Mesodermal cell (in vitro differentiated cells): ENCODE results near the gene OR5K1.

ENCODE experiments used
- H3K27ac ChIP-seq: 2 replicates; pipeline ENCODE4 v1.7.0; 2013; ENCODE audit warnings: mild to moderate bottlenecking, low read depth, low read length, moderate library complexity; ENCODE audit not compliant: severe bottlenecking
- H3K36me3 ChIP-seq: 2 replicates; pipeline ENCODE4 v1.7.1; 2013; ENCODE audit warnings: mild to moderate bottlenecking, low read length, moderate library complexity; ENCODE audit not compliant: control insufficient read depth, insufficient read depth
- H3K4me1 ChIP-seq: one replicate; pipeline ENCODE4 v1.7.1; 2013; ENCODE audit warnings: mild to moderate bottlenecking, low read length; ENCODE audit not compliant: insufficient read depth, control insufficient read depth, poor library complexity, severe bottlenecking
- H3K4me3 ChIP-seq: 2 replicates; pipeline ENCODE4 v1.7.0; 2013; ENCODE audit warnings: low read length, control low read depth, mild to moderate bottlenecking; ENCODE audit not compliant: insufficient read depth, poor library complexity, severe bottlenecking; ENCODE audit errors: extremely low read depth
- H3K9me3 ChIP-seq: 2 replicates; pipeline ENCODE4 v1.7.1; 2013; ENCODE audit warnings: mild to moderate bottlenecking, low read length, moderate library complexity; ENCODE audit not compliant: control insufficient read depth
- WGBS, 2 experiments: methylation state at CpG; one replicate each; pipeline ENCODE4 v1.1.5; 2013; ENCODE audit warnings: missing lambda C conversion rate in 2 of 2; ENCODE audit not compliant: insufficient coverage in 2 of 2; 5-methylcytosine and 5-hydroxymethylcytosine counted together

The OR5K1 gene

GRCh38 chr3:98460220-98460619 lies 2.8 kb upstream of the OR5K1 start:
- no peaks in the 10 kb centered on the region for H3K9me3 ChIP-seq
- H3K27ac ChIP-seq = no peak overlapping the region
- no peaks in the 10 kb centered on the region for H3K4me1 ChIP-seq
- no peaks in the 10 kb centered on the region for H3K36me3 ChIP-seq
- no peak overlapping the region for H3K4me3 ChIP-seq

- no peak overlapping the region for H3K27ac ChIP-seq
- 81 to 86% methylated on average over 2 to 3 of the region's 3 CpGs for WGBS, 2 experiments
- H3K4me1 ChIP-seq = no peaks in the 10 kb centered on the region
- no peak overlapping the region for H3K4me3 ChIP-seq
- no peaks in the 10 kb centered on the region for H3K9me3 ChIP-seq
- no peaks in the 10 kb centered on the region for H3K36me3 ChIP-seq
These were observed 19.9 kb downstream of the OR5K1 start for GRCh38 chr3:98482717-98483482.

- WGBS, 2 experiments = no CpG with 5 or more reads among the region's 3 CpGs
- Histone ChIP-seq H3K27ac (no peak overlapping the region), H3K4me3 (no peak overlapping the region), H3K36me3 (no peaks in the 10 kb centered on the region), H3K4me1 (no peaks in the 10 kb centered on the region), H3K9me3 (no peaks in the 10 kb centered on the region)
These were observed 20.6 kb downstream of the OR5K1 start for GRCh38 chr3:98483626-98484025.

- Histone ChIP-seq H3K4me3 (no peak within 1 kb of the TSS), H3K27ac (no peak within 1 kb of the TSS), H3K36me3 (no peaks in the 10 kb centered on the region), H3K4me1 (no peaks in the 10 kb centered on the region), H3K9me3 (no peaks in the 10 kb centered on the region)
- WGBS, 2 experiments = no CpG with 5 or more reads among the region's 2 CpGs
These were observed 34.4 kb downstream of the OR5K1 start, which contains the start of gene OR5K2 for GRCh38 chr3:98497381-98497780. Gene OR5K2 (plus strand): TSS chr3:98497681. CDS start chr3:98497681, 0 bp downstream.

GRCh38 chr3:98500019-98500418 lies 37.0 kb downstream of the OR5K1 start:
- no peaks in the 10 kb centered on the region for H3K9me3 ChIP-seq
- H3K4me1 ChIP-seq = no peaks in the 10 kb centered on the region
- 80 to 100% methylated on average over 1 to 2 of the region's 4 CpGs for WGBS, 2 experiments
- H3K27ac ChIP-seq = no peak overlapping the region
- no peaks in the 10 kb centered on the region for H3K36me3 ChIP-seq
- no peak overlapping the region for H3K4me3 ChIP-seq

GRCh38 chr3:98501270-98501669 lies 38.3 kb downstream of the OR5K1 start:
- WGBS, 2 experiments = 100% methylated on average over 1 of the region's 4 CpGs; no CpG with 5 or more reads in 1 of the 2 experiments
- Histone ChIP-seq H3K4me1 (no peaks in the 10 kb centered on the region), H3K9me3 (no peaks in the 10 kb centered on the region), H3K27ac (no peak overlapping the region), H3K36me3 (no peaks in the 10 kb centered on the region), H3K4me3 (no peak overlapping the region)

- 100% methylated on average over 2 of the region's 5 CpGs; no CpG with 5 or more reads in 1 of the 2 experiments for WGBS, 2 experiments
These were observed 39.0 kb downstream of the OR5K1 start for GRCh38 chr3:98501863-98502576.

GRCh38 chr3:98504539-98504938 lies 41.5 kb downstream of the OR5K1 start:
- Histone ChIP-seq H3K9me3 (no peaks in the 10 kb centered on the region), H3K36me3 (no peaks in the 10 kb centered on the region), H3K27ac (peak overlapping the region; percentile 6), H3K4me3 (no peak overlapping the region), H3K4me1 (no peaks in the 10 kb centered on the region)
- WGBS, 2 experiments = 100% methylated on average over 1 of the region's 4 CpGs; no CpG with 5 or more reads in 1 of the 2 experiments

More at GRCh38 chr3:98501863-98502576, 39.0 kb downstream of the OR5K1 start:
- Histone ChIP-seq H3K4me3 (no peak overlapping the region), H3K27ac (no peak overlapping the region), H3K36me3 (no peaks in the 10 kb centered on the region), H3K9me3 (no peaks in the 10 kb centered on the region), H3K4me1 (no peaks in the 10 kb centered on the region)

GRCh38 chr3:98508582-98508981 lies 45.6 kb downstream of the OR5K1 start:
- H3K4me1 ChIP-seq = no peaks in the 10 kb centered on the region
- no peak overlapping the region for H3K27ac ChIP-seq
- 94 to 100% methylated on average over 2 of the region's 2 CpGs for WGBS, 2 experiments
- H3K9me3 ChIP-seq = no peaks in the 10 kb centered on the region
- no peak overlapping the region for H3K4me3 ChIP-seq
- H3K36me3 ChIP-seq = peaks cover 5% of the 10 kb centered on the region

- WGBS, 2 experiments = 100% methylated on average over 1 of the region's 4 CpGs
- no peaks in the 10 kb centered on the region for H3K4me1 ChIP-seq
- no peaks in the 10 kb centered on the region for H3K9me3 ChIP-seq
- peaks cover 26% of the 10 kb centered on the region for H3K36me3 ChIP-seq
- H3K4me3 ChIP-seq = no peak overlapping the region
- H3K27ac ChIP-seq = no peak overlapping the region
These were observed 49.6 kb downstream of the OR5K1 start for GRCh38 chr3:98512576-98512975.

GRCh38 chr3:98513091-98513511 lies 50.1 kb downstream of the OR5K1 start:
- Histone ChIP-seq H3K27ac (no peak overlapping the region), H3K4me1 (no peaks in the 10 kb centered on the region)
- 60 to 100% methylated on average over 1 to 2 of the region's 4 CpGs for WGBS, 2 experiments

More at GRCh38 chr3:98513091-98513511, 50.1 kb downstream of the OR5K1 start:
- Histone ChIP-seq H3K36me3 (peaks cover 32% of the 10 kb centered on the region), H3K4me3 (no peak overlapping the region), H3K9me3 (no peaks in the 10 kb centered on the region)
